Hepatocyte (in vitro differentiated cells): ENCODE measurements around the gene CEP128. TPM values are rescaled to one million over a fixed set of nuclear protein-coding genes. Genes with fewer than 3 reads are reported as not detected.
"Not testable (repeated sequence)": the region's sequence is repeated elsewhere in the genome, so short reads cannot be mapped to it uniquely, and the experiment has no call there.

Source experiments
- DNase-seq: peaks from one replicate; pipeline ENCODE4 v3.0.0-alpha.2; 2016; ENCODE audit warnings: low spot score
- H2AFZ ChIP-seq: fragments of 200-600 bp; sonication (generic); 2 replicates; pipeline ENCODE4 v1.6.0; 2016; ENCODE audit warnings: antibody characterized with exemption, mild to moderate bottlenecking
- H3K27ac ChIP-seq: fragments of 200-600 bp; sonication (generic); 2 replicates; pipeline ENCODE4 v1.5.1; 2016; ENCODE audit warnings: mild to moderate bottlenecking
- H3K27me3 ChIP-seq: fragments of 200-600 bp; sonication (generic); 2 replicates; pipeline ENCODE4 v1.6.1; 2016
- H3K36me3 ChIP-seq: fragments of 200-600 bp; sonication (generic); replicated peaks from 2 replicates; pipeline ENCODE4 v1.5.1; 2016; ENCODE audit warnings: low read depth; ENCODE audit not compliant: insufficient read depth
- H3K4me1 ChIP-seq: fragments of 200-600 bp; sonication (generic); 2 replicates; pipeline ENCODE4 v1.5.1; 2016; ENCODE audit warnings: mild to moderate bottlenecking, moderate library complexity; ENCODE audit not compliant: insufficient read depth
- H3K4me2 ChIP-seq: fragments of 200-600 bp; sonication (generic); 2 replicates; pipeline ENCODE4 v1.6.0; 2016
- H3K4me3 ChIP-seq: fragments of 200-600 bp; sonication (generic); 2 replicates; pipeline ENCODE4 v1.5.1; 2016; ENCODE audit warnings: mild to moderate bottlenecking
- H3K79me2 ChIP-seq: fragments of 200-600 bp; sonication (generic); 2 replicates; pipeline ENCODE4 v1.6.0; 2017; ENCODE audit warnings: mild to moderate bottlenecking
- H3K9me2 ChIP-seq: fragments of 200-600 bp; sonication (generic); replicated peaks from 2 replicates; pipeline ENCODE4 v1.6.0; 2017; ENCODE audit warnings: mild to moderate bottlenecking; ENCODE audit not compliant: insufficient read depth
- H3K9me3 ChIP-seq: fragments of 200-600 bp; sonication (generic); 2 replicates; pipeline ENCODE4 v1.5.1; 2016; ENCODE audit warnings: low read depth, mild to moderate bottlenecking
- H4K20me1 ChIP-seq: fragments of 200-600 bp; sonication (generic); 2 replicates; pipeline ENCODE4 v1.6.0; 2016; ENCODE audit warnings: mild to moderate bottlenecking; ENCODE audit not compliant: insufficient read depth, poor library complexity, severe bottlenecking
- CTCF ChIP-seq: fragments of 200-600 bp; sonication (generic); IDR thresholded peaks from 2 replicates; pipeline ENCODE4 v1.5.1; 2016; ENCODE audit warnings: antibody characterized with exemption, mild to moderate bottlenecking; ENCODE audit not compliant: poor library complexity
- EZH2 ChIP-seq: fragments of 200-600 bp; sonication (generic); IDR thresholded peaks from 2 replicates; pipeline ENCODE4 v1.6.1; 2016; ENCODE audit warnings: antibody characterized with exemption, mild to moderate bottlenecking, borderline replicate concordance
- EZH2phosphoT487 ChIP-seq: fragments of 200-600 bp; sonication (generic); IDR thresholded peaks from one replicate; pipeline ENCODE4 v1.6.1; 2018; ENCODE audit warnings: antibody characterized with exemption, mild to moderate bottlenecking, low read depth, moderate library complexity; ENCODE audit not compliant: unreplicated experiment, severe bottlenecking
- WGBS: methylation state at CpG from one replicate; pipeline ENCODE4 v1.1.6; 2016; ENCODE audit warnings: low lambda C conversion rate; ENCODE audit errors: missing lambda C conversion rate; 5-methylcytosine and 5-hydroxymethylcytosine counted together
- polyA plus RNA-seq: library from polyadenylated mRNA; unstranded; fragments of >200 nt; fragmentation: Nextera tagmentation; extraction: Ambion mirVana; gene quantifications from 2 replicates; pipeline ENCODE4 v1.2.1, GENCODE V29; 2016
- total RNA-seq: library from RNA; depleted of rRNA; stranded (reverse); fragments of >200 nt; gene quantifications from 2 replicates; pipeline ENCODE4 v1.2.3, GENCODE V29; 2014

Gene CEP128
- total and polyA plus RNA-seq, 2 experiments from 2014 or later: 1.4 to 3.6 TPM

DNA sequence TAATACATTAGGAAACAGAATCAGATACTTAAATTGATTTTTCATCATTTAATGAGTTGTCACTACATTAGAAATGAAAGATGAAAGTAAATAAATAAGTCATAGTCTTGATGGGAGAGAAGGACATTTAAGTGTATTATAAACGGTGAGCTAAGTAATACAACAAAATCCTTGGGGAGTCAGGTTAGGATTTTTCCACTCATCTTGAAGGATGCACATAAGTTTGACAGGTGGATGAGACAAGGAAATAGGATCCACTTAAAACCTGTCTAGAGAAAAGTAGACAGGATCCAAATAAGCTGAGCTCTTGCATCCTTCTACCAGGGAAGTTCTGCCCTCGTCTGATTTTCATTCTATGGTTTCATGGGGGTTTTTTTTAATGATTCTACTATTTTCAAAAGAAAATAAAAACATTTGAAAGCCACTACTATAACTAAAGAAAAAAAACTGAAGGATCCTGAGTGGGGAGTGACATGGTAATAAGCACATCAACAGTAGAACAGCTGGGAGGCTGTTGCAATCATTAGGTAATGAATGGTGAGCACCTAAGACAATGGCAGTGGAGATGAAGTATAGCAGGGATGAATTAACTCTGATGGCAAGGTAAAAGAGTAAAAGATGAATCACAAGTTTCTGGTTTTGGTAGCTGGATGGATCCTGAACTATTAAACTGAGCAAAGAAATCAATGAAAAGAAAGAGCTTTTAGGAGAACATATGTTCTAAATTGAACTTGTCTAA is 17.0 kb downstream of the CEP128 start:
- TF ChIP-seq EZH2: no peak
- TF ChIP-seq EZH2phosphoT487: no peak
- TF ChIP-seq CTCF: no peak
- Histone ChIP-seq H3K9me2 (no peaks in the 10 kb centered on the region), H4K20me1 (no peaks in the 10 kb centered on the region), H3K79me2 (no peaks in the 10 kb centered on the region), H3K4me3 (no peak overlapping the region), H2AFZ (no peak overlapping the region), H3K9me3 (no peaks in the 10 kb centered on the region), H3K27ac (no peak overlapping the region), H3K27me3 (no peaks in the 10 kb centered on the region), H3K4me1 (no peaks in the 10 kb centered on the region), H3K36me3 (no peaks in the 10 kb centered on the region), H3K4me2 (no peak overlapping the region)
- no peak for DNase-seq
- WGBS: 94% methylated on average over 2 of the region's 2 CpGs

- H2AFZ ChIP-seq: no peak overlapping the region
- no peak for TF ChIP-seq CTCF
- no peak for TF ChIP-seq EZH2
- TF ChIP-seq EZH2phosphoT487: no peak
- DNase-seq: no peak
These were observed 18.2 kb downstream of the CEP128 start for GRCh38 chr14:80923368-80923767.

GRCh38 chr14:80919622-80920021 is 21.9 kb downstream of the CEP128 start:
- TF ChIP-seq EZH2: no peak
- no peak for TF ChIP-seq CTCF
- H3K4me1 ChIP-seq: no peaks in the 10 kb centered on the region
- no peaks in the 10 kb centered on the region for H3K36me3 ChIP-seq
- no peak overlapping the region for H3K4me2 ChIP-seq
- H3K9me3 ChIP-seq: no peaks in the 10 kb centered on the region
- no peak overlapping the region for H3K27ac ChIP-seq
- 95% methylated on average over 3 of the region's 3 CpGs for WGBS
- H3K27me3 ChIP-seq: no peaks in the 10 kb centered on the region
- no peak overlapping the region for H3K4me3 ChIP-seq
- no peak for DNase-seq
- H2AFZ ChIP-seq: no peak overlapping the region
- H3K79me2 ChIP-seq: no peaks in the 10 kb centered on the region
- H4K20me1 ChIP-seq: no peaks in the 10 kb centered on the region
- H3K9me2 ChIP-seq: no peaks in the 10 kb centered on the region

More at GRCh38 chr14:80923368-80923767, 18.2 kb downstream of the CEP128 start:
- Histone ChIP-seq H4K20me1 (no peaks in the 10 kb centered on the region), H3K27me3 (no peaks in the 10 kb centered on the region), H3K4me2 (no peak overlapping the region), H3K4me3 (no peak overlapping the region), H3K79me2 (no peaks in the 10 kb centered on the region), H3K9me2 (no peaks in the 10 kb centered on the region), H3K36me3 (no peaks in the 10 kb centered on the region), H3K9me3 (no peaks in the 10 kb centered on the region), H3K27ac (no peak overlapping the region), H3K4me1 (no peaks in the 10 kb centered on the region)

- H3K4me2 ChIP-seq, H2AFZ ChIP-seq, H3K36me3 ChIP-seq, H3K9me3 ChIP-seq, H3K9me2 ChIP-seq, H3K27ac ChIP-seq, H4K20me1 ChIP-seq, H3K4me3 ChIP-seq, DNase-seq, H3K79me2 ChIP-seq, H3K4me1 ChIP-seq, H3K27me3 ChIP-seq: not testable (repeated sequence)
- 98% methylated on average over 11 of the region's 11 CpGs for WGBS
These were observed 29.5 kb downstream of the CEP128 start for GRCh38 chr14:80912013-80912412.
